ENCODE measurements around the gene EFNB1. TPM values are rescaled to one million over a fixed set of nuclear protein-coding genes. Genes with fewer than 3 reads are reported as not detected.

The EFNB1 gene
- 23.1 and 34.1 TPM in 2 replicates for total RNA-seq (ENCODE audit: low replicate concordance)

GRCh38 chrX:68828740-68829581 is at the start of gene EFNB1:
EFNB1 (plus strand) TSS chrX:68829021; CDS start chrX:68829777, 756 bp downstream.

Other genes with a start within 250 kb of the EFNB1 start
- 0.94 and 3.1 TPM in 2 replicates for gene STARD8, start 181.4 kb upstream of the EFNB1 start, total RNA-seq (ENCODE audit: low replicate concordance)

Measured in smooth muscle cell of the coronary artery (primary cell).